ENCODE results near the gene SYPL2. TPM values are rescaled to one million over a fixed set of nuclear protein-coding genes. Genes with fewer than 3 reads are reported as not detected.

The SYPL2 gene
- total RNA-seq, 5 donors from 2014 or later (not counting 1 experiment from before 2014, with no cell fraction given) = 0.09 to 0.13 (median 0.11) TPM; not detected in 1

DNA sequence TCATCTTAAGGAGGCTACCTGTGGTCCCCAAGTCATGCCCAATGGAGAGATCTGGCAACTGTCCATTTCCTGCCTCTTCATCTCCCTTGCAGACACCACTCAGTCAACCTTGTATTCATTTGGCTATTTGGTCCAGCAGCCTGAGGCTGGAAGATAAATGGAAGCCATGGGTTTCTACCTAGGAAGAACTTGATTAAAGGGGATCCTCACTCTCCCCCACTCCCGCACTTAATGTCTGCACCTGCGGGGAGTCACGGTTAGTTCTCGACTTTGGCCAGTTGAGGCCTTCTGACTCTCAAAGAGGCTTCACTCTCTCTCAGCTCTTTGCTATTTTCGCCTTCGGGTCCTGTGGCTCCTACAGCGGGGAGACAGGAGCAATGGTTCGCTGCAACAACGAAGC is 8.9 kb downstream of the SYPL2 start:
- no peak for DNase-seq
- Histone ChIP-seq H3K27ac (ENCODE audit: low read length) (no peak overlapping the region), H3K36me3 (ENCODE audit: control insufficient read depth in 2 of 2, extremely low read depth in 1 of 2, insufficient read depth in 1 of 2, low read length in 1 of 2) (no peaks in the 10 kb centered on the region), H3K4me1 (ENCODE audit: control insufficient read depth in 1 of 2, extremely low read depth in 1 of 2, insufficient read depth in 2 of 2, low read length in 2 of 2) (peaks cover 0 to 6% of the 10 kb centered on the region in 2 experiments), H3K27me3 (replicated peaks in 1 of 2; ENCODE audit: control insufficient read depth in 2 of 2, extremely low read depth in 1 of 2, insufficient read depth in 2 of 2, low read length in 1 of 2) (peaks cover 6 to 58% of the 10 kb centered on the region in 2 experiments), H3K4me3 (ENCODE audit: control insufficient read depth in 1 of 2, extremely low read depth in 1 of 2, low read length in 1 of 2) (no peak overlapping the region), H3K9me3 (no peaks in the 10 kb centered on the region)
- Mint-ChIP-seq H3K9me3 (no peaks in the 10 kb centered on the region), H3K4me1 (peaks cover 0 to 7% (median 3%) of the 10 kb centered on the region in 3 donors), H3K4me3 (no peak overlapping the region), H3K36me3 (peaks cover 4% of the 10 kb centered on the region), H3K27me3 (peaks cover 35 to 61% of the 10 kb centered on the region in 2 donors), H3K27ac (no peak overlapping the region)
- ATAC-seq (replicated peaks in 1 of 4) = no peak
- CTCF ChIA-PET = no interaction called here
- 82% methylated on average over 8 of the region's 9 CpGs for WGBS (ENCODE audit: insufficient coverage)
- POLR2A ChIA-PET = no interaction called here

DNA sequence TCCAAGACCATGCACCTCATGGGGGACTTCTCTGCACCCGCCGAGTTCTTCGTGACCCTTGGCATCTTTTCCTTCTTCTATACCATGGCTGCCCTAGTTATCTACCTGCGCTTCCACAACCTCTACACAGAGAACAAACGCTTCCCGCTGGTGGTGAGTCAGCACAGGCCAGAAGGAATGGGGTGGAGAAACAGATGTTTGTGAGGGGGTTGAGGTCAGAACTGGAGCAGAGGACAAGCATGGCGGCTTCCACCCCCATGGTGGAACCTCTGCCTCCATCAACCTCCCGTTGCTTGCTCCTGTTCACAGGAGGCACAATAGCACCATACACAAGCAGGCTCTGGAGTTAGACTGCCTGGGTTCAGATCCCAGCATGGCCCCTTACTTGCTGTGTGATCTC is 10.5 kb downstream of the SYPL2 start:
- Histone ChIP-seq H3K9me3 (no peaks in the 10 kb centered on the region), H3K4me1 (ENCODE audit: control insufficient read depth in 1 of 2, extremely low read depth in 1 of 2, insufficient read depth in 2 of 2, low read length in 2 of 2) (peaks cover 0 to 6% of the 10 kb centered on the region in 2 experiments), H3K27ac (ENCODE audit: low read length) (no peak overlapping the region), H3K4me3 (ENCODE audit: control insufficient read depth in 1 of 2, extremely low read depth in 1 of 2, low read length in 1 of 2) (no peak overlapping the region), H3K27me3 (replicated peaks in 1 of 2; ENCODE audit: control insufficient read depth in 2 of 2, extremely low read depth in 1 of 2, insufficient read depth in 2 of 2, low read length in 1 of 2) (peaks cover 0 to 49% of the 10 kb centered on the region in 2 experiments), H3K36me3 (ENCODE audit: control insufficient read depth in 2 of 2, extremely low read depth in 1 of 2, insufficient read depth in 1 of 2, low read length in 1 of 2) (no peaks in the 10 kb centered on the region)
- Mint-ChIP-seq H3K4me1 (peaks cover 0 to 7% (median 3%) of the 10 kb centered on the region in 3 donors), H3K27me3 (peaks cover 24 to 50% of the 10 kb centered on the region in 2 donors), H3K27ac (no peak overlapping the region), H3K4me3 (no peak overlapping the region), H3K9me3 (no peaks in the 10 kb centered on the region), H3K36me3 (peaks cover 4% of the 10 kb centered on the region)
- ChIA-PET POLR2A (no interaction called here), CTCF (no interaction called here)
- WGBS (ENCODE audit: insufficient coverage) = no CpG with 5 or more reads among the region's 8 CpGs
- ATAC-seq (replicated peaks in 1 of 4) = no peak
- DNase-seq = peak in 1 of 35 experiments; percentile 14

DNA sequence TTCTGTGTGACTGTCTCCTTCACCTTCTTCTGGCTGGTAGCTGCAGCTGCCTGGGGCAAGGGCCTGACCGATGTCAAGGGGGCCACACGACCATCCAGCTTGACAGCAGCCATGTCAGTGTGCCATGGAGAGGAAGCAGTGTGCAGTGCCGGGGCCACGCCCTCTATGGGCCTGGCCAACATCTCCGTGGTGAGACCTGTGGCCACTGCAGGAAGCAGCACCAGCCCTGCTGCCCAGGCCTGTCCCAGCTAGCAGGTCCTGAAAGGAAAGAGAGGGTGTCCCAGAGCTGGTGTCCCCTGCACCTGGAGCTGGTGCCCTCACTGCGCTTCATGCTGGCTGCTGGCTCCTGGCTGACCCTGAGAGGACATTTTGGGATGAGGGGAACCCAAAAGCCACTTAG is 11.5 kb downstream of the SYPL2 start:
- Mint-ChIP-seq H3K27me3 (peaks cover 20 to 43% of the 10 kb centered on the region in 2 donors), H3K4me1 (peaks cover 8 to 13% (median 11%) of the 10 kb centered on the region in 3 donors), H3K4me3 (no peak overlapping the region), H3K36me3 (peaks cover 4% of the 10 kb centered on the region), H3K27ac (no peak overlapping the region), H3K9me3 (no peaks in the 10 kb centered on the region)
- 64% methylated on average over 6 of the region's 6 CpGs for WGBS (ENCODE audit: insufficient coverage)
- H3K27me3 ChIP-seq (replicated peaks in 1 of 2; ENCODE audit: control insufficient read depth in 2 of 2, extremely low read depth in 1 of 2, insufficient read depth in 2 of 2, low read length in 1 of 2) = peaks cover 0 to 39% of the 10 kb centered on the region in 2 experiments
- H3K27ac ChIP-seq (ENCODE audit: low read length) = no peak overlapping the region
- no peak for ATAC-seq (replicated peaks in 1 of 4)
- DNase-seq = no peak
- POLR2A ChIA-PET = no interaction called here
- no peaks in the 10 kb centered on the region for H3K36me3 ChIP-seq (ENCODE audit: control insufficient read depth in 2 of 2, extremely low read depth in 1 of 2, insufficient read depth in 1 of 2, low read length in 1 of 2)
- CTCF ChIA-PET = no interaction called here
- H3K4me3 ChIP-seq (ENCODE audit: control insufficient read depth in 1 of 2, extremely low read depth in 1 of 2, low read length in 1 of 2) = no peak overlapping the region
- peaks cover 0 to 10% of the 10 kb centered on the region in 2 experiments for H3K4me1 ChIP-seq (ENCODE audit: control insufficient read depth in 1 of 2, extremely low read depth in 1 of 2, insufficient read depth in 2 of 2, low read length in 2 of 2)
- no peaks in the 10 kb centered on the region for H3K9me3 ChIP-seq

DNA sequence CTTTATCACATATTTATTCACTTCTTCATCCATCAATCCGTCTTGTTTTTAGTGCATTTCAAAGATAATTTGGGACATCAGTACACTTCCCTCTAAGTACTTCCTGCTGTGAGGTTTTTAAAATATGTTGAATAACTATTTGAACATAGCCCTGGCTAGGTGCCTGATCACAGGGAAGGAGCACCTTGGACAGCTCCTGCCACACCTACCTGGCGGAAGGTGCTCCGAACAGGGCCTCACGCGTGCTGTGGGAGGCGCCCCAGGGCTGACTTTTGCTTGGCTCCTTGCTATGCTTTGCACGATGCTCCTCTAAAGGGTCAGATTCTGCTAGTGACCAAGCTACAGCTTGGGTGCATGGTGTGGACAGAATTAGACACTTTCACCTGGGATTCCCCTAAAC is 12.5 kb downstream of the SYPL2 start:
- H3K9me3 Mint-ChIP-seq = no peaks in the 10 kb centered on the region
- peaks cover 17 to 38% of the 10 kb centered on the region in 2 donors for H3K27me3 Mint-ChIP-seq
- POLR2A ChIA-PET = no interaction called here
- peaks cover 4% of the 10 kb centered on the region for H3K36me3 Mint-ChIP-seq
- Histone ChIP-seq H3K27ac (ENCODE audit: low read length) (no peak overlapping the region), H3K36me3 (ENCODE audit: control insufficient read depth in 2 of 2, extremely low read depth in 1 of 2, insufficient read depth in 1 of 2, low read length in 1 of 2) (no peaks in the 10 kb centered on the region), H3K27me3 (replicated peaks in 1 of 2; ENCODE audit: control insufficient read depth in 2 of 2, extremely low read depth in 1 of 2, insufficient read depth in 2 of 2, low read length in 1 of 2) (peaks cover 0 to 36% of the 10 kb centered on the region in 2 experiments), H3K9me3 (no peaks in the 10 kb centered on the region), H3K4me3 (ENCODE audit: control insufficient read depth in 1 of 2, extremely low read depth in 1 of 2, low read length in 1 of 2) (no peak overlapping the region), H3K4me1 (ENCODE audit: control insufficient read depth in 1 of 2, extremely low read depth in 1 of 2, insufficient read depth in 2 of 2, low read length in 2 of 2) (peaks cover 4 to 17% of the 10 kb centered on the region in 2 experiments)
- H3K4me3 Mint-ChIP-seq = no peak overlapping the region
- H3K4me1 Mint-ChIP-seq = peaks cover 16 to 20% (median 18%) of the 10 kb centered on the region in 3 donors
- no peak overlapping the region for H3K27ac Mint-ChIP-seq
- CTCF ChIA-PET = interaction anchor here (0.6 to 1.9 kb wide), 4 partner anchors 12 to 580 kb away, joined by 3 to 4 read pairs (median 4); no protein-coding TSS in a partner anchor
- DNase-seq (peak in 26 of 35 experiments; percentile 27 to 62 (median 43)), ATAC-seq (replicated peaks in 1 of 4) (no peak)
- 20% methylated on average over 6 of the region's 7 CpGs for WGBS (ENCODE audit: insufficient coverage)

DNA sequence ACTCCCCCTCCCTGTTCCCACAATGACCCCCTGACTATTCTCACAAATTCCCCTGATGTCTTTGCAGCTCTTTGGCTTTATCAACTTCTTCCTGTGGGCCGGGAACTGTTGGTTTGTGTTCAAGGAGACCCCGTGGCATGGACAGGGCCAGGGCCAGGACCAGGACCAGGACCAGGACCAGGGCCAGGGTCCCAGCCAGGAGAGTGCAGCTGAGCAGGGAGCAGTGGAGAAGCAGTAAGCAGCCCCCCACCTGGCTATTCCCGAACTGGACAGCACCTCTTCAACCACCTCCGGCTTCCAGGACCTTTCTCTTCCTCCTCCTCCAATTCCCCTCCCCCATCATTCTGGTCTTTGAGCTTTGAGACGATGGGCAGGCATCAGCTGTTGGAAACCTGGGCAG is 13.0 kb downstream of the SYPL2 start:
- peaks cover 4% of the 10 kb centered on the region for H3K36me3 Mint-ChIP-seq
- DNase-seq (no peak), ATAC-seq (replicated peaks in 1 of 4) (no peak)
- no peaks in the 10 kb centered on the region for H3K9me3 Mint-ChIP-seq
- Histone ChIP-seq H3K27me3 (replicated peaks in 1 of 2; ENCODE audit: control insufficient read depth in 2 of 2, extremely low read depth in 1 of 2, insufficient read depth in 2 of 2, low read length in 1 of 2) (peaks cover 0 to 36% of the 10 kb centered on the region in 2 experiments), H3K27ac (ENCODE audit: low read length) (no peak overlapping the region), H3K9me3 (no peaks in the 10 kb centered on the region), H3K36me3 (ENCODE audit: control insufficient read depth in 2 of 2, extremely low read depth in 1 of 2, insufficient read depth in 1 of 2, low read length in 1 of 2) (no peaks in the 10 kb centered on the region), H3K4me1 (ENCODE audit: control insufficient read depth in 1 of 2, extremely low read depth in 1 of 2, insufficient read depth in 2 of 2, low read length in 2 of 2) (peaks cover 4 to 19% of the 10 kb centered on the region in 2 experiments), H3K4me3 (ENCODE audit: control insufficient read depth in 1 of 2, extremely low read depth in 1 of 2, low read length in 1 of 2) (no peak overlapping the region)
- CTCF ChIA-PET = interaction anchor here (1.0 to 1.9 kb wide), 2 partner anchors 11 to 67 kb away, joined by 4 read pairs; no protein-coding TSS in a partner anchor
- 65% methylated on average over 5 of the region's 5 CpGs for WGBS (ENCODE audit: insufficient coverage)
- no peak overlapping the region for H3K27ac Mint-ChIP-seq
- POLR2A ChIA-PET = interaction anchor here in 1 of 2 donors (0.5 kb wide), 2 partner anchors 13 to 467 kb away, joined by 3 read pairs; partner anchors contain the start of gene SYPL2
- H3K4me3 Mint-ChIP-seq = no peak overlapping the region
- H3K4me1 Mint-ChIP-seq = peaks cover 19 to 24% (median 21%) of the 10 kb centered on the region in 3 donors
- peaks cover 17 to 38% of the 10 kb centered on the region in 2 donors for H3K27me3 Mint-ChIP-seq

DNA sequence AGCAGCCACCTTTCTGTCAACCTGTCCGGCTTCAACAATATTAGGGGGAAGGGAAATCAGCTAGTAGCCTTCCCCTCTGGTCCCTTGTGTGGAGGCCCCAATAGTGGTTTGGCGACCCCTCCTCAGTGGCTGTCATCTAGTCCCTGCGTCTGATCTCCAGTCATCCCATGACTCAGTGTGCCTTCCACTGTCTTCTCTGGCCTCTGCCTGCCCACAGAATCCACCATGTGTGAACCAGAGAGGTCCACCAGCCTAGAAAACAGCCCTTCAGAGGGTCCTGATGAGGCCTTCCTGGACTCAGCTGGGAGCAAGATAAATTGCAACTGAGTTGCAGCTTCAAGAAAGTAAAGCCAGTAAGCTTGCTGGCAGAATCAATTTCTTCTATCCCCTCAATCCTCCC is 13.6 kb downstream of the SYPL2 start:
- Histone ChIP-seq H3K36me3 (ENCODE audit: control insufficient read depth in 2 of 2, extremely low read depth in 1 of 2, insufficient read depth in 1 of 2, low read length in 1 of 2) (no peaks in the 10 kb centered on the region), H3K4me3 (ENCODE audit: control insufficient read depth in 1 of 2, extremely low read depth in 1 of 2, low read length in 1 of 2) (no peak overlapping the region), H3K9me3 (no peaks in the 10 kb centered on the region), H3K4me1 (ENCODE audit: control insufficient read depth in 1 of 2, extremely low read depth in 1 of 2, insufficient read depth in 2 of 2, low read length in 2 of 2) (peaks cover 9 to 25% of the 10 kb centered on the region in 2 experiments), H3K27me3 (replicated peaks in 1 of 2; ENCODE audit: control insufficient read depth in 2 of 2, extremely low read depth in 1 of 2, insufficient read depth in 2 of 2, low read length in 1 of 2) (peaks cover 0 to 36% of the 10 kb centered on the region in 2 experiments), H3K27ac (ENCODE audit: low read length) (no peak overlapping the region)
- Mint-ChIP-seq H3K9me3 (no peaks in the 10 kb centered on the region), H3K36me3 (peaks cover 4% of the 10 kb centered on the region), H3K4me3 (no peak overlapping the region), H3K27me3 (peaks cover 17 to 36% of the 10 kb centered on the region in 2 donors), H3K4me1 (peaks cover 25 to 30% (median 27%) of the 10 kb centered on the region in 3 donors), H3K27ac (no peak overlapping the region)
- CTCF ChIA-PET = interaction anchor here in 1 of 2 donors (1.9 kb wide), 1 partner anchor 11 kb away, joined by 4 read pairs; no protein-coding TSS in a partner anchor
- 66% methylated on average over 2 of the region's 3 CpGs for WGBS (ENCODE audit: insufficient coverage)
- ATAC-seq (replicated peaks in 1 of 4) (no peak), DNase-seq (no peak)
- POLR2A ChIA-PET = no interaction called here

Measured in T-cell (primary cell).